Peyer's patch (tissue), 4 donors: ENCODE measurements around the gene C1orf50. TPM values are rescaled to one million over a fixed set of nuclear protein-coding genes. Genes with fewer than 3 reads are reported as not detected.
A peak's percentile ranks its signal among the peaks of the same experiment; 100 is the strongest.
"Not testable (repeated sequence)": the region's sequence is repeated elsewhere in the genome, so short reads cannot be mapped to it uniquely, and the experiment has no call there.

ENCODE experiments used
- DNase-seq, 3 donors: peaks; one replicate each; pipeline ENCODE4 v3.0.0-alpha.2; 2017 to 2019
- H3K27ac ChIP-seq, 4 donors: fragments of 200-600 bp; sonication (generic); one replicate each; pipeline ENCODE4 v1.5.1; 2016 to 2019
- H3K27me3 ChIP-seq, 2 donors: fragments of 200-600 bp; sonication (generic); one replicate each; pipeline ENCODE4 v1.5.1; 2019
- H3K36me3 ChIP-seq, 3 donors: fragments of 200-600 bp; sonication (generic); one replicate each; pipeline ENCODE4 v1.5.1; 2016 to 2019
- H3K4me1 ChIP-seq, 4 donors: fragments of 200-600 bp; sonication (generic); one replicate each; pipeline ENCODE4 v1.5.1; 2016 to 2019
- H3K4me3 ChIP-seq, 4 donors: fragments of 200-600 bp; sonication (generic); 1 replicate in 3 of 4; 2 replicates in 1 of 4; pipeline ENCODE4 v1.5.1; 2016 to 2019; ENCODE audit warnings: mild to moderate bottlenecking in 1 of 4
- H3K9me3 ChIP-seq, 4 donors: fragments of 200-600 bp; sonication (generic); one replicate each; pipeline ENCODE4 v1.5.1; 2016 to 2019; ENCODE audit warnings: mild to moderate bottlenecking in 1 of 4
- CTCF ChIP-seq, 6 experiments: fragments of 450-650 bp in 4 of 6; fragments of 200-600 bp in 2 of 6; sonication (generic) in 1 of 6; IDR thresholded peaks; one replicate each; pipeline ENCODE4 v1.5.1; 2017 to 2019; ENCODE audit warnings: antibody characterized with exemption in 6 of 6, mild to moderate bottlenecking in 3 of 6, moderate library complexity in 1 of 6
- POLR2A ChIP-seq, 2 donors: fragments of 450-650 bp; IDR thresholded peaks; one replicate each; pipeline ENCODE4 v1.5.1; 2017; ENCODE audit warnings: antibody characterized with exemption in 2 of 2, mild to moderate bottlenecking in 2 of 2, moderate library complexity in 2 of 2
- total RNA-seq, 4 donors: library from RNA; depleted of rRNA; stranded (reverse); fragments of >200 nt; gene quantifications; one replicate each; pipeline ENCODE4 v1.1.0, GENCODE V29; 2016

C1orf50 gene
- 10 to 100 TPM in 1 of 4 donors, 1 to 10 TPM in 3; 1.7 to 11.6 (median 4.4) TPM for total RNA-seq

DNA sequence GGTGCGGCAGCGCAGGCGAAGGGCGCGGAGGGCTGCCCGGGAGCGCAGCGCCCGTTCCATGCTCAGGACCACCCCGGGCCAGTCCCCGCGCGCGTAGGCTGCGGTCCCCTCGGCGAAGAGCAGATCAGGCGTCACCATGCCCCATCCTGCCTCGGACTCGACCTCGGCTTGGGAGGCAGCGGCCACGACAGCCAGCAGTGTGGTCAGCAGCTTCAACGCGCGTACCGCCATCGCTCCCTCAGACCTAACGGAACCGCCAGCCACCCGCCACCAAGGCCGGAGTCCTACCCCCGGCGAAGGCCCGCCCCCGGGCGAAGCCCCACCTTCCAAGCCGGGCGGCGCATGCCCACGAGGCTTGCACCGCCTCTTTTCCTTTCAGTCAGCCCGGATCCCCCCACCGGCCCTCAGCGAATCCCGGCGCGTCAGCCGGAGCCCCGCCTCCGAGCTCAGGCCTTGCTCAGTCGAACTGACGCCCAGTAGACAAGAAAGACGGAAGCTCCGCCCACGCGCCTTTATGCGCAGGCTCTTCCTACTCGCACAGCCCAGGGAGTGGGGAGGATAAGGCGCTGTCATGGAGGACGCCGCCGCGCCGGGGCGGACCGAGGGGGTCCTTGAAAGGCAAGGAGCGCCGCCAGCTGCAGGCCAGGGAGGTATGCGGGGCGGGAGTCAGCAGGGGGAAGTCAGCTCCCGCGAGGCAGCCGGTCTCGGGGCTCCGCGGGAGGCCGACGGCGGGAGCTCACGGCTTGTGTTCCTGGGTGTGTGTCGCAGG, at the start of gene C1orf50, which contains the start of gene P3H1:
C1orf50 (plus strand) TSS at position 509 of the 769 bp plus-strand sequence; CDS start at position 572, 63 bp downstream.
P3H1 (minus strand) TSS at position 288 of the 769 bp plus-strand sequence; CDS start at position 231, 57 bp downstream.
- TF ChIP-seq POLR2A (IDR thresholded peaks at IDR 0.05) = peak; percentile 95 to 98
- TF ChIP-seq CTCF (IDR thresholded peaks at IDR 0.05) = no peak
- DNase-seq = peak; percentile 100
- peak within 1 kb of the TSS; percentile 72 to 99 (median 93) for H3K4me3 ChIP-seq
- peaks cover 0 to 3% (median 0%) of the 10 kb centered on the region in 3 donors for H3K36me3 ChIP-seq
- no peaks in the 10 kb centered on the region for H3K27me3 ChIP-seq
- peaks cover 0 to 33% (median 3%) of the 10 kb centered on the region in 4 donors for H3K4me1 ChIP-seq
- peak within 1 kb of the TSS; percentile 81 to 92 (median 90) for H3K27ac ChIP-seq
- H3K9me3 ChIP-seq = no peaks in the 10 kb centered on the region

DNA sequence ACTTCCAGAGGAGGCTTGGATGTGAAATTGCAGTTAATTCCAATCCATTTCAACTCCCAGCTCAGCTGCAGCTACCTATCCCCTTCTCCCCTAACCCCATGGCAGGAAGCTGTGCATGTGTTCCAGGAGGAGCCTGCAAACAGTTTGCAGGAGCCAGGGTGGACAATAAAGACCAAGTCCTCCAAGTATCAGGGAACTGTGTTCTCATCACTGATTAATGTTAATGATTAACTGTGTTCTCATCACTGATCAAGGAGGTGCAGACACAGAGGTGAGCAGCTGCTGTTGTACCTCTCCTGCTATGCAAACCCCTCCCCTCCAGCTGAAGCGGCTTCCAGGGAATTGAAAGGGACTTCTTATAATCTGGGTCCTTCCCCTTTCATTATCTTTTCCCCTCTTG, 46.2 kb upstream of the C1orf50 start:
- Histone ChIP-seq H3K4me1 (peaks cover 0 to 6% (median 0%) of the 10 kb centered on the region in 4 donors), H3K4me3 (no peak overlapping the region), H3K36me3 (peaks cover 0 to 3% (median 0%) of the 10 kb centered on the region in 3 donors), H3K27me3 (no peaks in the 10 kb centered on the region), H3K9me3 (no peaks in the 10 kb centered on the region), H3K27ac (no peak overlapping the region)
- DNase-seq = no peak
- TF ChIP-seq CTCF (IDR thresholded peaks at IDR 0.05) = no peak
- no peak for TF ChIP-seq POLR2A (IDR thresholded peaks at IDR 0.05)

GRCh38 chr1:42721926-42722325, 45.1 kb upstream of the C1orf50 start:
- no peak for DNase-seq
- H3K27ac ChIP-seq = no peak overlapping the region
- no peak overlapping the region for H3K4me3 ChIP-seq
- peaks cover 0 to 6% (median 0%) of the 10 kb centered on the region in 4 donors for H3K4me1 ChIP-seq
- H3K36me3 ChIP-seq = no peaks in the 10 kb centered on the region
- no peaks in the 10 kb centered on the region for H3K27me3 ChIP-seq
- no peaks in the 10 kb centered on the region for H3K9me3 ChIP-seq
- TF ChIP-seq CTCF (IDR thresholded peaks at IDR 0.05) (no peak), POLR2A (IDR thresholded peaks at IDR 0.05) (no peak)

DNA sequence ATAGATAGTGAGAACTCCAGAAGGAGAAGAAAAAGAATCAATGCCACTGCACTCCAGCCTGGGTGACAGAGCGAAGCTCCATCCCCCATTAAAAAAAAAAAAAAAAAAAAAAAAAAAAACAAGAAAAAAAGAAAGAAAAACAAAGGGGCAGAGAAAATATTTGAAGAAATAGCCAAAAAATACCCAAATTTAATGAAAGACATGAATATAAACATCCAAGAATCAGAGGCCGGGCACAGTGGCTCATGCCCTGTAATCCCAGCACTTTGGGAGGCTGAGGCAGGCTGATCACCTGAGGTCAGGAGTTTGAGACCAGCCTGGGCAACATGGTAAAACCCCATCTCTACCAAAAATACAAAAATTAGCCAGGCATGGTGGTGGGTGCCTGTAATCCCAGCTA, 44.6 kb upstream of the C1orf50 start:
- not testable (repeated sequence) for DNase-seq, H3K27me3 ChIP-seq, H3K36me3 ChIP-seq, H3K9me3 ChIP-seq, H3K27ac ChIP-seq, H3K4me3 ChIP-seq, H3K4me1 ChIP-seq

- Histone ChIP-seq H3K36me3 (no peaks in the 10 kb centered on the region), H3K4me3 (no peak overlapping the region), H3K27me3 (no peaks in the 10 kb centered on the region), H3K4me1 (peaks cover 0 to 6% (median 0%) of the 10 kb centered on the region in 4 donors), H3K9me3 (no peaks in the 10 kb centered on the region), H3K27ac (no peak overlapping the region)
- TF ChIP-seq CTCF (IDR thresholded peaks at IDR 0.05) (no peak), POLR2A (IDR thresholded peaks at IDR 0.05) (no peak)
- DNase-seq = no peak
These were observed 43.5 kb upstream of the C1orf50 start for GRCh38 chr1:42723511-42723910.

- H3K4me1 ChIP-seq, DNase-seq: not testable (repeated sequence)
These were observed 41.2 kb upstream of the C1orf50 start for GRCh38 chr1:42725820-42726219.

More at GRCh38 chr1:42725820-42726219, 41.2 kb upstream of the C1orf50 start:
- not testable (repeated sequence) for H3K27ac ChIP-seq, H3K4me3 ChIP-seq, H3K36me3 ChIP-seq, H3K27me3 ChIP-seq, H3K9me3 ChIP-seq
